ENCODE results near the gene DRAP1.

DNA sequence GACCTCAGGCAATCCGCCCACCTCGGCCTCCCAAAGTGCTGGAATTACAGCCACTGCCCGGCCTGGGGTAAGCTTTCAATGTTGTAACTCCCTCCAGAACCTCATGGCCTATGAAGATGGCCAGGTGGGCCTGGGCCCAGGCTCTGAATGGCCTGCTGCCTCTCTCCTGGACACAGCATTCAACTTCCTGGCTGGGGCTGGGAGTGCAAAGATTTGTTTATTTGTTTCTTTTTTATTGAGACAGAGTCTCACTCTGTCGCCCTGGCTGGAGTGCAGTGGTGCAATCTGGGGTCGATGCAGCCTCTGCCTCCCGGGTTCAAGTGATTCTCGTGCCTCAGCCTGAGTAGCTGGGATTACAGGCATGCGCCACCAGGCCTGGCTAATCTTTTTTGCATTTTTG, 25.5 kb downstream of the DRAP1 start:
- no peak for TF ChIP-seq YY1 (IDR thresholded peaks at IDR 0.05; ENCODE audit: low read depth)
- TF ChIP-seq RAD21 (IDR thresholded peaks at IDR 0.05; ENCODE audit: low read depth) = no peak
- TF ChIP-seq, protein P1, sequence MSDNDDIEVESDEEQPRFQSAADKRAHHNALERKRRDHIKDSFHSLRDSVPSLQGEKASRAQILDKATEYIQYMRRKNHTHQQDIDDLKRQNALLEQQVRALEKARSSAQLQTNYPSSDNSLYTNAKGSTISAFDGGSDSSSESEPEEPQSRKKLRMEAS (IDR thresholded peaks at IDR 0.05) = no peak
- no peak for TF ChIP-seq TCF12 (IDR thresholded peaks at IDR 0.05; ENCODE audit: low read depth)
- no peak for TF ChIP-seq CREB1 (IDR thresholded peaks at IDR 0.05; ENCODE audit: low read depth)
- no peak for TF ChIP-seq EGR1 (IDR thresholded peaks at IDR 0.05)
- no peak for TF ChIP-seq TAF1 (IDR thresholded peaks at IDR 0.05; ENCODE audit: low read depth)
- no peak for TF ChIP-seq EP300 (IDR thresholded peaks at IDR 0.05; ENCODE audit: borderline replicate concordance)
- TF ChIP-seq TEAD4 (IDR thresholded peaks at IDR 0.05) = no peak
- TF ChIP-seq, protein P2, sequence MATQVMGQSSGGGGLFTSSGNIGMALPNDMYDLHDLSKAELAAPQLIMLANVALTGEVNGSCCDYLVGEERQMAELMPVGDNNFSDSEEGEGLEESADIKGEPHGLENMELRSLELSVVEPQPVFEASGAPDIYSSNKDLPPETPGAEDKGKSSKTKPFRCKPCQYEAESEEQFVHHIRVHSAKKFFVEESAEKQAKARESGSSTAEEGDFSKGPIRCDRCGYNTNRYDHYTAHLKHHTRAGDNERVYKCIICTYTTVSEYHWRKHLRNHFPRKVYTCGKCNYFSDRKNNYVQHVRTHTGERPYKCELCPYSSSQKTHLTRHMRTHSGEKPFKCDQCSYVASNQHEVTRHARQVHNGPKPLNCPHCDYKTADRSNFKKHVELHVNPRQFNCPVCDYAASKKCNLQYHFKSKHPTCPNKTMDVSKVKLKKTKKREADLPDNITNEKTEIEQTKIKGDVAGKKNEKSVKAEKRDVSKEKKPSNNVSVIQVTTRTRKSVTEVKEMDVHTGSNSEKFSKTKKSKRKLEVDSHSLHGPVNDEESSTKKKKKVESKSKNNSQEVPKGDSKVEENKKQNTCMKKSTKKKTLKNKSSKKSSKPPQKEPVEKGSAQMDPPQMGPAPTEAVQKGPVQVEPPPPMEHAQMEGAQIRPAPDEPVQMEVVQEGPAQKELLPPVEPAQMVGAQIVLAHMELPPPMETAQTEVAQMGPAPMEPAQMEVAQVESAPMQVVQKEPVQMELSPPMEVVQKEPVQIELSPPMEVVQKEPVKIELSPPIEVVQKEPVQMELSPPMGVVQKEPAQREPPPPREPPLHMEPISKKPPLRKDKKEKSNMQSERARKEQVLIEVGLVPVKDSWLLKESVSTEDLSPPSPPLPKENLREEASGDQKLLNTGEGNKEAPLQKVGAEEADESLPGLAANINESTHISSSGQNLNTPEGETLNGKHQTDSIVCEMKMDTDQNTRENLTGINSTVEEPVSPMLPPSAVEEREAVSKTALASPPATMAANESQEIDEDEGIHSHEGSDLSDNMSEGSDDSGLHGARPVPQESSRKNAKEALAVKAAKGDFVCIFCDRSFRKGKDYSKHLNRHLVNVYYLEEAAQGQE (IDR thresholded peaks at IDR 0.05; ENCODE audit: low read depth) = no peak
- TF ChIP-seq, protein P3, sequence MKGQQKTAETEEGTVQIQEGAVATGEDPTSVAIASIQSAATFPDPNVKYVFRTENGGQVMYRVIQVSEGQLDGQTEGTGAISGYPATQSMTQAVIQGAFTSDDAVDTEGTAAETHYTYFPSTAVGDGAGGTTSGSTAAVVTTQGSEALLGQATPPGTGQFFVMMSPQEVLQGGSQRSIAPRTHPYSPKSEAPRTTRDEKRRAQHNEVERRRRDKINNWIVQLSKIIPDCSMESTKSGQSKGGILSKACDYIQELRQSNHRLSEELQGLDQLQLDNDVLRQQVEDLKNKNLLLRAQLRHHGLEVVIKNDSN (IDR thresholded peaks at IDR 0.05) = no peak
- TF ChIP-seq NFIC (IDR thresholded peaks at IDR 0.05) = no peak
- TF ChIP-seq ZBTB7A (IDR thresholded peaks at IDR 0.05; ENCODE audit: low read depth) = no peak
- no peak for TF ChIP-seq FOXM1 (IDR thresholded peaks at IDR 0.05; ENCODE audit: borderline replicate concordance, low read depth)
